ENCODE data around the gene CATSPERB. TPM values are rescaled to one million over a fixed set of nuclear protein-coding genes. Genes with fewer than 3 reads are reported as not detected.

Gene CATSPERB
- total RNA-seq, 4 donors from 2014 or later, result 0.11 to 2.9 (median 0.91) TPM

- no peak overlapping the region for H3K27ac ChIP-seq (replicated peaks in 1 of 4)
- intact Hi-C loops (cut with DNase I), result no loop called here
- H3K4me1 ChIP-seq, result no peaks in the 10 kb centered on the region
- no peaks in the 10 kb centered on the region for H3K36me3 ChIP-seq
- no peak overlapping the region for H3K4me3 ChIP-seq
- peaks cover 0 to 7% (median 0%) of the 10 kb centered on the region in 4 donors for H3K27me3 ChIP-seq
- no peak for DNase-seq (ENCODE audit: extremely low spot score)
- H3K9me3 ChIP-seq, result no peaks in the 10 kb centered on the region
- WGBS, result 62% methylated on average over 3 of the region's 3 CpGs
- TF ChIP-seq POLR2A (IDR thresholded peaks at IDR 0.05; ENCODE audit: low read depth) (no peak), POLR2AphosphoS5 (IDR thresholded peaks at IDR 0.05) (no peak), CTCF (IDR thresholded peaks at IDR 0.05) (no peak), EP300 (IDR thresholded peaks at IDR 0.05) (no peak)
Measured at GRCh38 chr14:91533623-91534022, 198.3 kb downstream of the CATSPERB start.

Small RNA genes lying within 50 kb of the gene (small RNA-seq; reads per million reads assigned to genes)
- gene AL133373.1, result 0 reads per million in 3 donors
- gene POLR3GP1, result 0 reads per million in 3 donors
- 0 reads per million in 3 donors for gene RF00012

Other genes with a start within 250 kb of the CATSPERB start
- 10 to 100 TPM; 60.2 to 78.5 (median 70.4) TPM for gene PPP4R3A, start 221.8 kb downstream of the CATSPERB start, total RNA-seq
- gene TC2N, start 135.4 kb upstream of the CATSPERB start, total RNA-seq, result 10 to 100 TPM; 17.8 to 27.8 (median 23.7) TPM
- 100 to 1,000 TPM in 3 of 4 donors, 10 to 100 TPM in 1; 79.7 to 161 (median 116) TPM for gene FBLN5, start 215.6 kb upstream of the CATSPERB start, total RNA-seq

Data from esophagus muscularis mucosa (tissue), 4 donors.